CD14-positive monocyte (primary cell): ENCODE results near the gene SLC6A11. TPM values are rescaled to one million over a fixed set of nuclear protein-coding genes. Genes with fewer than 3 reads are reported as not detected.

Experiments
- DNase-seq, 3 donors: peaks; one replicate each; pipeline ENCODE4 v3.0.0-alpha.2; 2011 to 2022
- H2AFZ ChIP-seq: 2 replicates; pipeline ENCODE4 v1.6.0; 2012; ENCODE audit warnings: mild to moderate bottlenecking, low read depth, low read length, inconsistent platforms; ENCODE audit not compliant: insufficient read depth, poor library complexity, severe bottlenecking
- H3K27ac ChIP-seq, 2 donors: 1 replicate in 1 of 2; 2 replicates in 1 of 2; pipeline ENCODE4 v1.5.1; 2012 to 2013; ENCODE audit warnings: low read length in 2 of 2, control low read depth in 1 of 2, inconsistent platforms in 1 of 2, low read depth in 1 of 2, mild to moderate bottlenecking in 1 of 2
- H3K27me3 ChIP-seq, 2 donors: one replicate each; pipeline versions ENCODE4 v1.6.0 to v1.6.1; 2011 to 2013; ENCODE audit warnings: low read length in 2 of 2; ENCODE audit not compliant: control insufficient read depth in 2 of 2, insufficient read depth in 2 of 2
- H3K36me3 ChIP-seq, 2 donors: replicated peaks in 1 of 2; 1 replicate in 1 of 2; 2 replicates in 1 of 2; pipeline versions ENCODE4 v1.5.1 to v1.6.1; 2012 to 2013; ENCODE audit warnings: low read length in 2 of 2, control low read depth in 1 of 2, inconsistent platforms in 1 of 2, mild to moderate bottlenecking in 1 of 2; ENCODE audit not compliant: insufficient read depth in 2 of 2, control insufficient read depth in 1 of 2
- H3K4me1 ChIP-seq, 2 donors: 1 replicate in 1 of 2; 2 replicates in 1 of 2; pipeline versions ENCODE4 v1.5.1 to v1.6.1; 2012 to 2013; ENCODE audit warnings: low read length in 2 of 2, control low read depth in 1 of 2, inconsistent platforms in 1 of 2, mild to moderate bottlenecking in 1 of 2, moderate library complexity in 1 of 2; ENCODE audit not compliant: insufficient read depth in 2 of 2, control insufficient read depth in 1 of 2
- H3K4me2 ChIP-seq: replicated peaks from 2 replicates; pipeline ENCODE3; 2012; ENCODE audit warnings: low read length, moderate library complexity, mild to moderate bottlenecking; ENCODE audit not compliant: poor library complexity, severe bottlenecking; ENCODE audit errors: extremely low read depth
- H3K4me3 ChIP-seq, 3 experiments: fragments of 200-600 bp in 1 of 3; sonication (generic) in 1 of 3; replicated peaks in 1 of 3; 1 replicate in 2 of 3; 2 replicates in 1 of 3; pipeline ENCODE4 v1.5.1; 2011 to 2013; ENCODE audit warnings: low read length in 3 of 3, mild to moderate bottlenecking in 3 of 3, control low read depth in 2 of 3, low read depth in 2 of 3, inconsistent platforms in 1 of 3, moderate library complexity in 1 of 3
- H3K79me2 ChIP-seq: 2 replicates; pipeline ENCODE4 v1.6.0; 2012; ENCODE audit warnings: mild to moderate bottlenecking, control low read depth, inconsistent platforms, low read length, moderate library complexity; ENCODE audit not compliant: insufficient read depth
- H3K9ac ChIP-seq: 2 replicates; pipeline ENCODE4 v1.6.0; 2017; ENCODE audit warnings: low read length, mild to moderate bottlenecking; ENCODE audit not compliant: insufficient read depth, poor library complexity, severe bottlenecking
- H3K9me3 ChIP-seq, 2 donors: replicated peaks in 1 of 2; 1 replicate in 1 of 2; 2 replicates in 1 of 2; pipeline versions ENCODE4 v1.5.1 to v1.6.1; 2012 to 2013; ENCODE audit warnings: low read length in 2 of 2, control low read depth in 1 of 2; ENCODE audit not compliant: control insufficient read depth in 1 of 2, insufficient read depth in 1 of 2
- H4K20me1 ChIP-seq: 2 replicates; pipeline ENCODE4 v1.6.0; 2012; ENCODE audit warnings: mild to moderate bottlenecking, low read length, control low read depth, moderate library complexity; ENCODE audit not compliant: insufficient read depth
- H3K27ac Mint-ChIP-seq, 7 donors: one replicate each; pipeline ENCODE4 v1.8.0; 2020; ENCODE audit warnings: mild to moderate bottlenecking in 7 of 7, mixed read lengths in 7 of 7, moderate library complexity in 6 of 7, inconsistent platforms in 2 of 7
- H3K27me3 Mint-ChIP-seq, 3 donors: one replicate each; pipeline ENCODE4 v1.8.0; 2021 to 2022; ENCODE audit warnings: low read depth in 3 of 3, mild to moderate bottlenecking in 3 of 3, mixed read lengths in 3 of 3, moderate library complexity in 3 of 3, inconsistent platforms in 1 of 3
- H3K36me3 Mint-ChIP-seq, 2 donors: one replicate each; pipeline ENCODE4 v1.8.0; 2020; ENCODE audit warnings: mixed read lengths in 2 of 2, inconsistent platforms in 1 of 2, mild to moderate bottlenecking in 1 of 2
- H3K4me1 Mint-ChIP-seq: one replicate; pipeline ENCODE4 v1.8.0; 2020; ENCODE audit warnings: mild to moderate bottlenecking, mixed read lengths
- H3K4me3 Mint-ChIP-seq, 2 donors: one replicate each; pipeline ENCODE4 v1.8.0; 2020; ENCODE audit warnings: mild to moderate bottlenecking in 2 of 2, mixed read lengths in 2 of 2, moderate library complexity in 1 of 2
- H3K9me3 Mint-ChIP-seq, 7 donors: one replicate each; pipeline ENCODE4 v1.8.0; 2020 to 2022; ENCODE audit warnings: mixed read lengths in 7 of 7, mild to moderate bottlenecking in 6 of 7, moderate library complexity in 6 of 7, inconsistent platforms in 2 of 7
- CTCF ChIP-seq: fragments of 200-600 bp; IDR thresholded peaks from one replicate; pipeline ENCODE4 v1.8.0; 2022; ENCODE audit warnings: antibody characterized with exemption, mild to moderate bottlenecking
- WGBS: methylation state at CpG from one replicate; pipeline ENCODE4 v1.1.5; 2013; ENCODE audit warnings: missing lambda C conversion rate; ENCODE audit not compliant: insufficient coverage; 5-methylcytosine and 5-hydroxymethylcytosine counted together
- intact Hi-C, 2 donors: fragments of 100-400 bp; cut with micrococcal nuclease; formaldehyde crosslinking; loops; one replicate each; pipeline versions ENCODE4 v1.15.0 to v1.15.1; 2023
- polyA plus RNA-seq, 3 donors: library from polyadenylated mRNA; depleted of rRNA in 1 of 3; unstranded in 2 of 3; stranded (reverse) in 1 of 3; fragments of 300-500 nt in 2 of 3; fragments of >200 nt in 1 of 3; fragmentation: Illumina TruSeq in 2 of 3; gene quantifications; 1 replicate in 2 of 3; 2 replicates in 1 of 3; pipeline ENCODE4 v1.2.3, GENCODE V29; 2012 to 2021

SLC6A11 gene
- polyA plus RNA-seq, 3 donors, result not detected

- no peak overlapping the region for H3K4me2 ChIP-seq
- H3K4me3 ChIP-seq, result no peak overlapping the region
- WGBS, result 91% methylated on average over 8 of the region's 8 CpGs
- H3K36me3 ChIP-seq, result no peaks in the 10 kb centered on the region
- no peaks in the 10 kb centered on the region for H3K27me3 ChIP-seq
- TF ChIP-seq CTCF, result no peak
- no peak overlapping the region for H3K9ac ChIP-seq
- Mint-ChIP-seq H3K27me3 (peaks cover 0 to 5% (median 3%) of the 10 kb centered on the region in 3 donors), H3K4me1 (no peaks in the 10 kb centered on the region), H3K27ac (no peak overlapping the region), H3K9me3 (no peaks in the 10 kb centered on the region), H3K4me3 (no peak overlapping the region), H3K36me3 (no peaks in the 10 kb centered on the region)
- DNase-seq, result no peak
- no peak overlapping the region for H3K27ac ChIP-seq
- no peaks in the 10 kb centered on the region for H3K4me1 ChIP-seq
- intact Hi-C loops, result no loop called here
- H3K9me3 ChIP-seq, result no peaks in the 10 kb centered on the region
- H3K79me2 ChIP-seq, result no peaks in the 10 kb centered on the region
- H2AFZ ChIP-seq, result no peak overlapping the region
- no peaks in the 10 kb centered on the region for H4K20me1 ChIP-seq
Measured at GRCh38 chr3:10933021-10933420, 117.0 kb downstream of the SLC6A11 start.

GRCh38 chr3:10933470-10933804 is 117.4 kb downstream of the SLC6A11 start:
- no peaks in the 10 kb centered on the region for H3K4me1 ChIP-seq
- Mint-ChIP-seq H3K27me3 (peaks cover 0 to 9% (median 4%) of the 10 kb centered on the region in 3 donors), H3K4me1 (no peaks in the 10 kb centered on the region), H3K4me3 (no peak overlapping the region), H3K27ac (no peak overlapping the region), H3K36me3 (no peaks in the 10 kb centered on the region), H3K9me3 (no peaks in the 10 kb centered on the region)
- H3K36me3 ChIP-seq, result no peaks in the 10 kb centered on the region
- no peaks in the 10 kb centered on the region for H3K27me3 ChIP-seq
- no peak for DNase-seq
- no peak overlapping the region for H3K9ac ChIP-seq
- 86% methylated on average over 1 of the region's 1 CpG for WGBS
- intact Hi-C loops, result no loop called here
- no peak overlapping the region for H3K4me2 ChIP-seq
- no peak overlapping the region for H2AFZ ChIP-seq
- no peaks in the 10 kb centered on the region for H4K20me1 ChIP-seq
- no peaks in the 10 kb centered on the region for H3K79me2 ChIP-seq
- H3K27ac ChIP-seq, result no peak overlapping the region
- no peaks in the 10 kb centered on the region for H3K9me3 ChIP-seq
- H3K4me3 ChIP-seq, result no peak overlapping the region
- no peak for TF ChIP-seq CTCF
